Measurements from ENCODE around the gene HTR4.

GRCh38 chr5:148467958-148468357 is 186.4 kb downstream of the HTR4 start:
- TF ChIP-seq CTCF (IDR thresholded peaks at IDR 0.05; ENCODE audit: low read depth, low read length) (no peak), EZH2phosphoT487 (IDR thresholded peaks at IDR 0.05; ENCODE audit: low read depth) (no peak)
